H9 (cell line): ENCODE data around the gene UBAC2. TPM values are rescaled to one million over a fixed set of nuclear protein-coding genes. Genes with fewer than 3 reads are reported as not detected.

Experiments
- DNase-seq: peaks from one replicate; pipeline ENCODE4 v3.0.0-alpha.2; 2017
- H2AFZ ChIP-seq: one replicate; pipeline ENCODE4 v1.6.1; 2013; ENCODE audit warnings: mild to moderate bottlenecking, low read length, control low read depth, moderate library complexity
- H2AK5ac ChIP-seq: 2 replicates; pipeline ENCODE4 v1.6.1; 2013; ENCODE audit warnings: low read length, control low read depth, mixed read lengths; ENCODE audit not compliant: insufficient read length
- H2BK120ac ChIP-seq: one replicate; pipeline ENCODE4 v1.6.1; 2013; ENCODE audit warnings: low read depth, mild to moderate bottlenecking, low read length, control low read depth, inconsistent platforms; ENCODE audit not compliant: poor library complexity, severe bottlenecking
- H2BK12ac ChIP-seq: 2 replicates; pipeline ENCODE4 v1.6.1; 2013; ENCODE audit warnings: low read length, control low read depth, mixed read lengths, low read depth; ENCODE audit not compliant: insufficient read length
- H2BK15ac ChIP-seq: 2 replicates; pipeline ENCODE4 v1.6.1; 2013; ENCODE audit warnings: low read depth, low read length, control low read depth
- H2BK20ac ChIP-seq: one replicate; pipeline ENCODE4 v1.6.1; 2013; ENCODE audit warnings: low read depth, mild to moderate bottlenecking, low read length, control low read depth, inconsistent platforms; ENCODE audit not compliant: poor library complexity, severe bottlenecking
- H2BK5ac ChIP-seq: 2 replicates; pipeline ENCODE4 v1.6.1; 2013; ENCODE audit warnings: low read length, control low read depth, mixed read lengths; ENCODE audit not compliant: insufficient read length
- H3K14ac ChIP-seq: 2 replicates; pipeline ENCODE4 v1.6.1; 2013; ENCODE audit warnings: low read length, control low read depth; ENCODE audit not compliant: insufficient read depth
- H3K18ac ChIP-seq: 2 replicates; pipeline ENCODE4 v1.6.1; 2013; ENCODE audit warnings: low read depth, mild to moderate bottlenecking, mixed read lengths, low read length, control low read depth; ENCODE audit not compliant: insufficient read length
- H3K23ac ChIP-seq: 2 replicates; pipeline ENCODE4 v1.6.1; 2013; ENCODE audit warnings: low read length, control low read depth, mixed read lengths, low read depth; ENCODE audit not compliant: insufficient read length
- H3K23me2 ChIP-seq: 2 replicates; pipeline ENCODE4 v1.6.1; 2013; ENCODE audit warnings: low read depth, mild to moderate bottlenecking, mixed read lengths, low read length, control low read depth; ENCODE audit not compliant: insufficient read length, poor library complexity, severe bottlenecking
- H3K27ac ChIP-seq: 2 replicates; pipeline ENCODE4 v1.5.1; 2013; ENCODE audit warnings: low read length, control low read depth, mixed read lengths, low read depth; ENCODE audit not compliant: insufficient read length
- H3K27me3 ChIP-seq: 2 replicates; pipeline ENCODE4 v1.6.1; 2013; ENCODE audit warnings: low read length, control low read depth, inconsistent platforms; ENCODE audit not compliant: insufficient read depth
- H3K4ac ChIP-seq: 2 replicates; pipeline ENCODE4 v1.6.1; 2013; ENCODE audit warnings: low read depth, mild to moderate bottlenecking, control low read depth, inconsistent platforms, low read length, moderate library complexity
- H3K4me1 ChIP-seq: 2 replicates; pipeline ENCODE4 v1.6.1; 2013; ENCODE audit warnings: low read length, control low read depth, inconsistent platforms; ENCODE audit not compliant: insufficient read depth
- H3K4me2 ChIP-seq: 2 replicates; pipeline ENCODE4 v1.6.1; 2013; ENCODE audit warnings: low read length, control low read depth, mixed read lengths; ENCODE audit not compliant: insufficient read length, insufficient read depth
- H3K56ac ChIP-seq: 2 replicates; pipeline ENCODE4 v1.6.1; 2013; ENCODE audit warnings: low read depth, mild to moderate bottlenecking, mixed read lengths, low read length, control low read depth; ENCODE audit not compliant: insufficient read length
- H3K79me1 ChIP-seq: 2 replicates; pipeline ENCODE4 v1.6.1; 2013; ENCODE audit warnings: low read depth, mild to moderate bottlenecking, moderate library complexity, low read length, control low read depth, inconsistent platforms; ENCODE audit not compliant: insufficient read depth, poor library complexity, severe bottlenecking
- H3K79me2 ChIP-seq: 2 replicates; pipeline ENCODE4 v1.6.1; 2013; ENCODE audit warnings: low read length, control low read depth, inconsistent platforms; ENCODE audit not compliant: insufficient read depth
- H3K9ac ChIP-seq: 2 replicates; pipeline ENCODE4 v1.6.1; 2013; ENCODE audit warnings: low read length, control low read depth, mixed read lengths; ENCODE audit not compliant: insufficient read length; ENCODE audit errors: extremely low read depth
- H3K9me3 ChIP-seq: one replicate; pipeline ENCODE4 v1.6.1; 2013; ENCODE audit warnings: low read depth, low read length, inconsistent platforms; ENCODE audit not compliant: control insufficient read depth
- H3T11ph ChIP-seq: one replicate; pipeline ENCODE4 v1.6.1; 2013; ENCODE audit warnings: mild to moderate bottlenecking, low read length, control low read depth, inconsistent platforms
- H4K20me1 ChIP-seq: one replicate; pipeline ENCODE4 v1.6.1; 2013; ENCODE audit not compliant: control insufficient read depth, insufficient read length, insufficient read depth
- H4K5ac ChIP-seq: 2 replicates; pipeline ENCODE4 v1.6.1; 2013; ENCODE audit warnings: low read depth, mild to moderate bottlenecking, mixed read lengths, low read length, control low read depth; ENCODE audit not compliant: insufficient read length
- H4K8ac ChIP-seq: replicated peaks from 2 replicates; pipeline ENCODE4 v1.6.1; 2013; ENCODE audit warnings: low read length, control low read depth, mixed read lengths, low read depth; ENCODE audit not compliant: insufficient read length
- H4K91ac ChIP-seq: 2 replicates; pipeline ENCODE4 v1.6.1; 2013; ENCODE audit warnings: low read depth, mild to moderate bottlenecking, moderate library complexity, mixed read lengths, low read length, control low read depth; ENCODE audit not compliant: insufficient read length
- H3K27ac Mint-ChIP-seq, 3 experiments: 2 replicates in 2 of 3; 3 replicates in 1 of 3; pipeline ENCODE4 v1.8.0; 2020 to 2021; ENCODE audit warnings: mixed read lengths in 3 of 3, mild to moderate bottlenecking in 1 of 3, moderate library complexity in 1 of 3
- H3K27me3 Mint-ChIP-seq: 2 replicates; pipeline ENCODE4 v1.8.0; 2021; ENCODE audit warnings: low read depth, mild to moderate bottlenecking, moderate library complexity, mixed read lengths
- H3K36me3 Mint-ChIP-seq, 3 experiments: 2 replicates in 2 of 3; 3 replicates in 1 of 3; pipeline ENCODE4 v1.8.0; 2020 to 2021; ENCODE audit warnings: low read depth in 3 of 3, mixed read lengths in 3 of 3; ENCODE audit not compliant: insufficient read depth in 1 of 3
- H3K4me1 Mint-ChIP-seq, 2 experiments: 2 replicates each; pipeline ENCODE4 v1.8.0; 2020; ENCODE audit warnings: mixed read lengths in 2 of 2
- H3K4me3 Mint-ChIP-seq, 2 experiments: 2 replicates in 1 of 2; 3 replicates in 1 of 2; pipeline ENCODE4 v1.8.0; 2020 to 2021; ENCODE audit warnings: mild to moderate bottlenecking in 2 of 2, mixed read lengths in 2 of 2, moderate library complexity in 1 of 2
- H3K9me3 Mint-ChIP-seq, 2 experiments: 2 replicates in 1 of 2; 3 replicates in 1 of 2; pipeline ENCODE4 v1.8.0; 2020; ENCODE audit warnings: mild to moderate bottlenecking in 2 of 2, mixed read lengths in 2 of 2, moderate library complexity in 1 of 2
- whole genome bisulfite sequencing: extraction: QIAGEN DNeasy Blood & Tissue Kit; methylation state at CpG from one replicate; pipeline ENCODE4 v1.1.7; 2013; ENCODE audit warnings: missing lambda C conversion rate, low lambda C conversion rate, mixed read lengths; ENCODE audit not compliant: insufficient read length; ENCODE audit errors: extremely low coverage; 5-methylcytosine and 5-hydroxymethylcytosine counted together
- total RNA-seq: library from RNA; stranded (reverse); gene quantifications from 2 replicates; pipeline ENCODE4 v1.2.1, GENCODE V29; 2021
- TF ChIP-seq, protein P1 (sequence below): fragments of 200-600 bp; sonication (generic); conservative IDR thresholded peaks from 3 replicates; pipeline ENCODE4 v1.8.0; 2021; ENCODE audit warnings: antibody characterized with exemption, mild to moderate bottlenecking

UBAC2 gene
- total RNA-seq, 1 experiment from 2014 or later: 52.3 TPM

GRCh38 chr13:99339230-99339721 is 138.6 kb downstream of the UBAC2 start:
- WGBS: no CpG with 5 or more reads among the region's 5 CpGs

More at GRCh38 chr13:99339230-99339721, 138.6 kb downstream of the UBAC2 start:
- Histone ChIP-seq H4K5ac (no peak overlapping the region), H3K23ac (no peak overlapping the region), H3K14ac (no peak overlapping the region), H3K4me2 (no peak overlapping the region), H3K4me1 (peaks cover 2% of the 10 kb centered on the region; the same call in 1 of the 2 replicates), H3K4ac (no peak overlapping the region), H4K8ac (no peak overlapping the region), H3T11ph (no peak overlapping the region), H3K27ac (no peak overlapping the region), H2AFZ (no peak overlapping the region), H2BK15ac (no peak overlapping the region), H3K79me1 (no peaks in the 10 kb centered on the region), H2BK5ac (no peak overlapping the region), H3K79me2 (no peaks in the 10 kb centered on the region), H4K20me1 (peaks cover 3% of the 10 kb centered on the region), H4K91ac (no peak overlapping the region), H3K56ac (no peak overlapping the region), H2BK20ac (no peak overlapping the region), H3K23me2 (no peaks in the 10 kb centered on the region), H3K9me3 (no peaks in the 10 kb centered on the region), H3K9ac (no peak overlapping the region), H2BK12ac (no peak overlapping the region), H3K27me3 (no peaks in the 10 kb centered on the region), H2BK120ac (no peak overlapping the region), H3K18ac (no peak overlapping the region), H2AK5ac (no peak overlapping the region)
- no peaks in the 10 kb centered on the region for H3K9me3 Mint-ChIP-seq
- no peaks in the 10 kb centered on the region for H3K27me3 Mint-ChIP-seq
- no peak overlapping the region for H3K4me3 Mint-ChIP-seq
- no peak overlapping the region; a peak in 1 of 7 replicates for H3K27ac Mint-ChIP-seq
- no peak for DNase-seq
- peaks cover 12 to 33% (median 18%) of the 10 kb centered on the region in 3 experiments for H3K36me3 Mint-ChIP-seq
- peaks cover 7 to 10% of the 10 kb centered on the region in 2 experiments for H3K4me1 Mint-ChIP-seq
- TF ChIP-seq, protein P1, sequence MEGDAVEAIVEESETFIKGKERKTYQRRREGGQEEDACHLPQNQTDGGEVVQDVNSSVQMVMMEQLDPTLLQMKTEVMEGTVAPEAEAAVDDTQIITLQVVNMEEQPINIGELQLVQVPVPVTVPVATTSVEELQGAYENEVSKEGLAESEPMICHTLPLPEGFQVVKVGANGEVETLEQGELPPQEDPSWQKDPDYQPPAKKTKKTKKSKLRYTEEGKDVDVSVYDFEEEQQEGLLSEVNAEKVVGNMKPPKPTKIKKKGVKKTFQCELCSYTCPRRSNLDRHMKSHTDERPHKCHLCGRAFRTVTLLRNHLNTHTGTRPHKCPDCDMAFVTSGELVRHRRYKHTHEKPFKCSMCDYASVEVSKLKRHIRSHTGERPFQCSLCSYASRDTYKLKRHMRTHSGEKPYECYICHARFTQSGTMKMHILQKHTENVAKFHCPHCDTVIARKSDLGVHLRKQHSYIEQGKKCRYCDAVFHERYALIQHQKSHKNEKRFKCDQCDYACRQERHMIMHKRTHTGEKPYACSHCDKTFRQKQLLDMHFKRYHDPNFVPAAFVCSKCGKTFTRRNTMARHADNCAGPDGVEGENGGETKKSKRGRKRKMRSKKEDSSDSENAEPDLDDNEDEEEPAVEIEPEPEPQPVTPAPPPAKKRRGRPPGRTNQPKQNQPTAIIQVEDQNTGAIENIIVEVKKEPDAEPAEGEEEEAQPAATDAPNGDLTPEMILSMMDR: no peak
